ENCODE data around the gene CNTNAP2. TPM values are rescaled to one million over a fixed set of nuclear protein-coding genes. Genes with fewer than 3 reads are reported as not detected.

CNTNAP2 gene
- total RNA-seq, 1 donor from 2014 or later = 0.27 TPM

DNA sequence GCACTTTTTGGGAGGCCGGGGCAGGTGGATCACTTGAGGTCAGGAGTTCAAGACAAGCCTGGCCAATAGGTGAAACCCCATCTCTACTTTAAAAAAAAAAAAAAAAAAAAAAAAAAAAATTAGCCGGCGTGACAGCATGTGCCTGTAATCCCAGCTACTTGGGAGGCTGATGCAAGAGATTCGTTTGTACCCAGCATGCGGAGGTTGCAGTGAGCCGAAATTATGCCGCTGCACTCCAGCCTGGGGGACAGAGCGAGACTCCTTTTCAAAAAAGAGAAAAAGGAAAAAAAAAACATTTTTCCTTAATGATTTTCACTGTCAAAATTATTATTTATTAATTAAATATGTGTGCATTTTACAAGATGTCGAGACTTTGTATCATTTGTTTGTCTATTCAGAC, 253.6 kb downstream of the CNTNAP2 start:
- Mint-ChIP-seq H3K4me1 (ENCODE audit: low read depth) (no peaks in the 10 kb centered on the region), H3K4me3 (ENCODE audit: unreplicated experiment) (no peak overlapping the region), H3K27ac (ENCODE audit: unreplicated experiment) (no peak overlapping the region), H3K27me3 (ENCODE audit: low read depth) (no peaks in the 10 kb centered on the region), H3K36me3 (ENCODE audit: low read depth) (no peaks in the 10 kb centered on the region), H3K9me3 (ENCODE audit: low read depth) (no peaks in the 10 kb centered on the region)
- DNase-seq (ENCODE audit: low spot score) = no peak
- TF ChIP-seq, protein P1, sequence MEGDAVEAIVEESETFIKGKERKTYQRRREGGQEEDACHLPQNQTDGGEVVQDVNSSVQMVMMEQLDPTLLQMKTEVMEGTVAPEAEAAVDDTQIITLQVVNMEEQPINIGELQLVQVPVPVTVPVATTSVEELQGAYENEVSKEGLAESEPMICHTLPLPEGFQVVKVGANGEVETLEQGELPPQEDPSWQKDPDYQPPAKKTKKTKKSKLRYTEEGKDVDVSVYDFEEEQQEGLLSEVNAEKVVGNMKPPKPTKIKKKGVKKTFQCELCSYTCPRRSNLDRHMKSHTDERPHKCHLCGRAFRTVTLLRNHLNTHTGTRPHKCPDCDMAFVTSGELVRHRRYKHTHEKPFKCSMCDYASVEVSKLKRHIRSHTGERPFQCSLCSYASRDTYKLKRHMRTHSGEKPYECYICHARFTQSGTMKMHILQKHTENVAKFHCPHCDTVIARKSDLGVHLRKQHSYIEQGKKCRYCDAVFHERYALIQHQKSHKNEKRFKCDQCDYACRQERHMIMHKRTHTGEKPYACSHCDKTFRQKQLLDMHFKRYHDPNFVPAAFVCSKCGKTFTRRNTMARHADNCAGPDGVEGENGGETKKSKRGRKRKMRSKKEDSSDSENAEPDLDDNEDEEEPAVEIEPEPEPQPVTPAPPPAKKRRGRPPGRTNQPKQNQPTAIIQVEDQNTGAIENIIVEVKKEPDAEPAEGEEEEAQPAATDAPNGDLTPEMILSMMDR (IDR thresholded peaks at IDR 0.05) = no peak

DNA sequence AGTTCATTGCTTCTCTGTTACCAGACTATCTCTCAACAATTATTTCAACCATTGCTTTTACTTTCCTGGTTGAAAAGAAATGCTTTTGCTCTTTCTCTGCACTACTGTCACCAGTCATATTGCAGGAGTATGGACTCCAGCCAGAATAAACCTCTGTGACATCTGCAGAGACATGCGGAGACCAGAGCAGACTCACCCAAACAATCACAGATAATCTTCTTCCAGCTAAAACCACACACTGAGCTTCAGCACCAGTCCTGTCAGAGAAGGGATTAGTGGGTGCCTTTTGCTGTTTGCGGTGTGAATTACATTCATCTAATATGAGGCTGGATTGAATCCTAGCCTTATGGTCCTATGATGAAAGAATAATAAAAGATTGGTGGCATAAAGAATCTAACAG, 258.6 kb downstream of the CNTNAP2 start:
- H3K27me3 Mint-ChIP-seq (ENCODE audit: low read depth) = no peaks in the 10 kb centered on the region

DNA sequence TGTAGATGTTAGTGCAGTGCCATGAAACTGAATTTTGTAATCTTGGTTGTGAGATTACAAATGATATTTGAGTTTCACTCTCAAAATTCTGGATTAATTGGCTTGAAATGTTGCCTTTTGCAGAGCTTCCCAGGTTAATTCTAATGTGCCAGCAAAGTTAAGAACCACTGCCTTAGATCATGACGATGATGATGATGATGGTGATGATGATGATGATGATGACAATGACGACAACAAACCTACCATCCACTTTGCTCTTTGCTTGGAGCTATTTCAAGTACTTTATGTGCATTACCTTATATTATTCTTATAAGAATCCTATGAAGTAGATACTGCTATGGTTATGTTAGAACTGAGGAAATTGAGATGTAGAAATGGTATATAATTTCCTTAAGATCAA, 261.6 kb downstream of the CNTNAP2 start:
- no peak overlapping the region for H3K4me3 Mint-ChIP-seq (ENCODE audit: unreplicated experiment)
- no peak overlapping the region for H3K27ac Mint-ChIP-seq (ENCODE audit: unreplicated experiment)
- TF ChIP-seq, protein P1 (IDR thresholded peaks at IDR 0.05) = no peak
- DNase-seq (ENCODE audit: low spot score) = no peak
- no peaks in the 10 kb centered on the region for H3K4me1 Mint-ChIP-seq (ENCODE audit: low read depth)
- no peaks in the 10 kb centered on the region for H3K36me3 Mint-ChIP-seq (ENCODE audit: low read depth)
- H3K9me3 Mint-ChIP-seq (ENCODE audit: low read depth) = no peaks in the 10 kb centered on the region
- no peaks in the 10 kb centered on the region for H3K27me3 Mint-ChIP-seq (ENCODE audit: low read depth)

More for the DNA sequence above, 258.6 kb downstream of the CNTNAP2 start:
- H3K36me3 Mint-ChIP-seq (ENCODE audit: low read depth) = no peaks in the 10 kb centered on the region
- no peaks in the 10 kb centered on the region for H3K9me3 Mint-ChIP-seq (ENCODE audit: low read depth)
- no peak overlapping the region for H3K27ac Mint-ChIP-seq (ENCODE audit: unreplicated experiment)
- TF ChIP-seq, protein P1 (IDR thresholded peaks at IDR 0.05) = no peak
- H3K4me1 Mint-ChIP-seq (ENCODE audit: low read depth) = no peaks in the 10 kb centered on the region
- no peak for DNase-seq (ENCODE audit: low spot score)
- no peak overlapping the region for H3K4me3 Mint-ChIP-seq (ENCODE audit: unreplicated experiment)

DNA sequence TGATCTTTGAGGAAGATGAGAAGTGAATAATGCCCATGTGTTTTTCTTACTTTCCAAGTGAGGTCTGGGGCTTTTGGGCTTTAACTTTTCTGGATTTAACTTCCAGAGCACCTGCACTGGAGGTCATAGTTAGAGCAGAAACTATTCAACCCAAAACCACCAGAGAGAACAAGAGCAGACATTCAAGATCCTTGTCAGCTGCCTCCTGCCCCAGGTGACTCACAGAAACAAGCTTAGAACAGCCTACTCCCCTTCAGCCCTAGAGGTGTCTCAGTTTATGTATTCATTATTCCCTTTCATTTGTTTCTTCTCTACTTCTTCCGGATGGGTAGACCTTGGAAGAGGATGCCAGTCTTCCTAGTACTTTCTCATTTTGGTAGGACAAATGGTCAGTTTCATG, 270.5 kb downstream of the CNTNAP2 start:
- Mint-ChIP-seq H3K27ac (ENCODE audit: unreplicated experiment) (no peak overlapping the region), H3K27me3 (ENCODE audit: low read depth) (peaks cover 1% of the 10 kb centered on the region), H3K9me3 (ENCODE audit: low read depth) (no peaks in the 10 kb centered on the region), H3K4me1 (ENCODE audit: low read depth) (no peaks in the 10 kb centered on the region), H3K36me3 (ENCODE audit: low read depth) (no peaks in the 10 kb centered on the region), H3K4me3 (ENCODE audit: unreplicated experiment) (no peak overlapping the region)
- TF ChIP-seq, protein P1 (IDR thresholded peaks at IDR 0.05) = no peak
- no peak for DNase-seq (ENCODE audit: low spot score)

DNA sequence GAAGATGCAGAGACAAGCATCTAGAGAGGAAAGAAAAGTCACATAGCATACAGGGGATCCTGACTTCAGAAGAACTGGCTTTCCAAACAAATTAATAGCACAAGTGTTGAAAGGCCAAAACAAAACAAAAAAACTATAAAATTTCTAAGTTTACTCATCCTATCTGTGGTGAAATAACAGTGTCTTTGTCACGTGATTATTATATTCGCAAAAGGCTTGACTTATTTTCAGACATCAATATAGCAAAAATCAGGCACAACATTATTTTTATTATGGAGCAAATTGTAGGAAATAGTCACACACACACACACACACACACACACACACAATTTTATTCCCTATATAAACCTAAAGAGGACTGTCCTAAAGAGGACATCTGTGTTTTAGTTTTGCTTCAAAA, 272.3 kb downstream of the CNTNAP2 start:
- Mint-ChIP-seq H3K4me1 (ENCODE audit: low read depth) (no peaks in the 10 kb centered on the region), H3K27ac (ENCODE audit: unreplicated experiment) (no peak overlapping the region), H3K36me3 (ENCODE audit: low read depth) (no peaks in the 10 kb centered on the region), H3K4me3 (ENCODE audit: unreplicated experiment) (no peak overlapping the region), H3K27me3 (ENCODE audit: low read depth) (peaks cover 1% of the 10 kb centered on the region), H3K9me3 (ENCODE audit: low read depth) (no peaks in the 10 kb centered on the region)
- DNase-seq (ENCODE audit: low spot score) = no peak
- TF ChIP-seq, protein P1 (IDR thresholded peaks at IDR 0.05) = no peak
